SU-DHL-6 (cell line): ENCODE measurements around the gene NAA10.

Experiments used
- H2AFZ ChIP-seq: fragments of 200-600 bp; sonication (generic); 2 replicates; pipeline ENCODE4 v1.6.1; 2014; ENCODE audit warnings: low read depth, mild to moderate bottlenecking, moderate library complexity, mixed read lengths, antibody characterized with exemption, low read length; ENCODE audit not compliant: severe bottlenecking
- H3F3A ChIP-seq: fragments of 200-600 bp; shearing (Covaris generic); 2 replicates; pipeline ENCODE4 v1.6.0; 2016; ENCODE audit warnings: antibody characterized with exemption, mild to moderate bottlenecking; ENCODE audit not compliant: insufficient read depth
- H3K27ac ChIP-seq: fragments of 200-600 bp; sonication (generic); 2 replicates; pipeline ENCODE4 v1.5.1; 2016; ENCODE audit warnings: low read depth, mild to moderate bottlenecking, low read length, moderate library complexity, mixed read lengths
- H3K27me3 ChIP-seq: fragments of 200-600 bp; sonication (generic), shearing (Covaris generic); 2 replicates; pipeline ENCODE4 v1.6.0; 2014; ENCODE audit warnings: mild to moderate bottlenecking, low read length
- H3K36me3 ChIP-seq: fragments of 200-600 bp; sonication (generic); 2 replicates; pipeline ENCODE4 v1.6.1; 2014; ENCODE audit warnings: mild to moderate bottlenecking, low read length, mixed read lengths
- H3K4me2 ChIP-seq: fragments of 300-600, 200-600 bp; shearing (Covaris generic), sonication (generic); 2 replicates; pipeline ENCODE4 v1.6.0; 2014; ENCODE audit warnings: low read length, low read depth, mild to moderate bottlenecking; ENCODE audit not compliant: poor library complexity, severe bottlenecking
- H3K4me3 ChIP-seq: fragments of 200-600 bp; sonication (generic); 2 replicates; pipeline ENCODE4 v1.5.1; 2014; ENCODE audit warnings: antibody characterized with exemption, low read length, mild to moderate bottlenecking, mixed read lengths; ENCODE audit not compliant: insufficient read depth, poor library complexity, severe bottlenecking
- H3K79me2 ChIP-seq: fragments of 200-600 bp; sonication (generic); 2 replicates; pipeline ENCODE4 v1.6.1; 2014; ENCODE audit warnings: mild to moderate bottlenecking, low read length, moderate library complexity; ENCODE audit not compliant: insufficient read depth
- H3K9ac ChIP-seq: fragments of 200-600 bp; sonication (generic); 2 replicates; pipeline ENCODE4 v1.7.0; 2014; ENCODE audit warnings: mild to moderate bottlenecking, low read length
- H3K9me2 ChIP-seq: fragments of 200-600 bp; sonication (generic); replicated peaks from 2 replicates; pipeline ENCODE4 v1.6.1; 2014; ENCODE audit warnings: low read length; ENCODE audit not compliant: insufficient read depth
- H3K9me3 ChIP-seq: fragments of 200-600 bp; sonication (generic); 2 replicates; pipeline ENCODE4 v1.6.1; 2014; ENCODE audit warnings: low read length, mixed read lengths; ENCODE audit not compliant: insufficient read depth
- H4K20me1 ChIP-seq: fragments of 200-600 bp; sonication (generic); 2 replicates; pipeline ENCODE4 v1.6.1; 2014; ENCODE audit warnings: low read depth, mild to moderate bottlenecking, antibody characterized with exemption, low read length, moderate library complexity, mixed read lengths
- EZH2phosphoT487 ChIP-seq: fragments of 200-600 bp; sonication (generic), shearing (Covaris generic); conservative IDR thresholded peaks from 2 replicates; pipeline ENCODE4 v1.6.1; 2018; ENCODE audit warnings: mild to moderate bottlenecking, antibody characterized with exemption, low read length, moderate library complexity, mixed read lengths
- TF ChIP-seq, protein P1 (sequence below): fragments of 200-600 bp; sonication (generic); IDR thresholded peaks from one replicate; pipeline ENCODE4 v1.5.1; 2017; ENCODE audit warnings: antibody characterized with exemption, mild to moderate bottlenecking, low read length, moderate library complexity; ENCODE audit not compliant: insufficient read depth, poor library complexity, severe bottlenecking

The NAA10 gene

GRCh38 chrX:153884136-153884535 lies 50.7 kb downstream of the NAA10 start:
- Histone ChIP-seq H2AFZ (no peak overlapping the region), H3K9ac (no peak overlapping the region), H3K27ac (no peak overlapping the region)

GRCh38 chrX:153883163-153883843 lies 51.5 kb downstream of the NAA10 start:
- Histone ChIP-seq H3K79me2 (no peaks in the 10 kb centered on the region), H3K9me3 (no peaks in the 10 kb centered on the region), H2AFZ (no peak overlapping the region), H4K20me1 (no peaks in the 10 kb centered on the region), H3K27ac (no peak overlapping the region), H3K36me3 (no peaks in the 10 kb centered on the region), H3K4me3 (no peak overlapping the region), H3F3A (no peaks in the 10 kb centered on the region), H3K9ac (no peak overlapping the region), H3K4me2 (no peak overlapping the region), H3K9me2 (no peaks in the 10 kb centered on the region), H3K27me3 (no peaks in the 10 kb centered on the region)
- TF ChIP-seq, protein P1, sequence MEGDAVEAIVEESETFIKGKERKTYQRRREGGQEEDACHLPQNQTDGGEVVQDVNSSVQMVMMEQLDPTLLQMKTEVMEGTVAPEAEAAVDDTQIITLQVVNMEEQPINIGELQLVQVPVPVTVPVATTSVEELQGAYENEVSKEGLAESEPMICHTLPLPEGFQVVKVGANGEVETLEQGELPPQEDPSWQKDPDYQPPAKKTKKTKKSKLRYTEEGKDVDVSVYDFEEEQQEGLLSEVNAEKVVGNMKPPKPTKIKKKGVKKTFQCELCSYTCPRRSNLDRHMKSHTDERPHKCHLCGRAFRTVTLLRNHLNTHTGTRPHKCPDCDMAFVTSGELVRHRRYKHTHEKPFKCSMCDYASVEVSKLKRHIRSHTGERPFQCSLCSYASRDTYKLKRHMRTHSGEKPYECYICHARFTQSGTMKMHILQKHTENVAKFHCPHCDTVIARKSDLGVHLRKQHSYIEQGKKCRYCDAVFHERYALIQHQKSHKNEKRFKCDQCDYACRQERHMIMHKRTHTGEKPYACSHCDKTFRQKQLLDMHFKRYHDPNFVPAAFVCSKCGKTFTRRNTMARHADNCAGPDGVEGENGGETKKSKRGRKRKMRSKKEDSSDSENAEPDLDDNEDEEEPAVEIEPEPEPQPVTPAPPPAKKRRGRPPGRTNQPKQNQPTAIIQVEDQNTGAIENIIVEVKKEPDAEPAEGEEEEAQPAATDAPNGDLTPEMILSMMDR, result no peak
- no peak for TF ChIP-seq EZH2phosphoT487

More at GRCh38 chrX:153884136-153884535, 50.7 kb downstream of the NAA10 start:
- no peak overlapping the region for H3K4me2 ChIP-seq
- H3K4me3 ChIP-seq, result no peak overlapping the region
- H3K27me3 ChIP-seq, result no peaks in the 10 kb centered on the region
- no peaks in the 10 kb centered on the region for H3F3A ChIP-seq
- H3K36me3 ChIP-seq, result no peaks in the 10 kb centered on the region
- no peaks in the 10 kb centered on the region for H4K20me1 ChIP-seq
- no peaks in the 10 kb centered on the region for H3K9me3 ChIP-seq
- no peaks in the 10 kb centered on the region for H3K9me2 ChIP-seq
- no peak for TF ChIP-seq EZH2phosphoT487
- TF ChIP-seq, protein P1, result no peak
- H3K79me2 ChIP-seq, result no peaks in the 10 kb centered on the region

GRCh38 chrX:153882557-153882956 lies 52.3 kb downstream of the NAA10 start:
- Histone ChIP-seq H4K20me1 (no peaks in the 10 kb centered on the region), H3K79me2 (no peaks in the 10 kb centered on the region), H3K4me2 (no peak overlapping the region), H3K27me3 (no peaks in the 10 kb centered on the region), H2AFZ (no peak overlapping the region), H3K9me2 (no peaks in the 10 kb centered on the region), H3K27ac (no peak overlapping the region), H3K36me3 (no peaks in the 10 kb centered on the region), H3K9ac (no peak overlapping the region), H3K9me3 (no peaks in the 10 kb centered on the region), H3K4me3 (no peak overlapping the region), H3F3A (no peaks in the 10 kb centered on the region)
- TF ChIP-seq, protein P1, result no peak
- TF ChIP-seq EZH2phosphoT487, result no peak
